Esophagus squamous epithelium (tissue), 5 donors: ENCODE measurements around the gene WSB2. TPM values are rescaled to one million over a fixed set of nuclear protein-coding genes. Genes with fewer than 3 reads are reported as not detected.

Experiments
- DNase-seq: peaks from one replicate; lab custom pipeline; 2025; lab: John Stamatoyannopoulos, UW
- H3K27ac ChIP-seq, 4 donors: fragments of 200-600 bp; sonication (generic); one replicate each; pipeline ENCODE4 v1.5.1; 2016 to 2019; ENCODE audit warnings: mild to moderate bottlenecking in 1 of 4
- H3K27me3 ChIP-seq, 4 donors: fragments of 200-600 bp; sonication (generic); 1 replicate in 3 of 4; 2 replicates in 1 of 4; pipeline versions ENCODE4 v1.5.1 to v1.6.0; 2017 to 2021; ENCODE audit warnings: antibody characterized with exemption in 1 of 4
- H3K36me3 ChIP-seq, 3 donors: fragments of 200-600 bp; sonication (generic); one replicate each; pipeline ENCODE4 v1.5.1; 2016 to 2019
- H3K4me1 ChIP-seq, 3 donors: fragments of 200-600 bp; sonication (generic); one replicate each; pipeline ENCODE4 v1.5.1; 2017 to 2019
- H3K4me3 ChIP-seq, 4 donors: fragments of 200-600 bp; sonication (generic); 1 replicate in 3 of 4; 2 replicates in 1 of 4; pipeline ENCODE4 v1.5.1; 2016 to 2019; ENCODE audit warnings: mild to moderate bottlenecking in 2 of 4, moderate library complexity in 1 of 4
- H3K9me3 ChIP-seq, 3 donors: fragments of 200-600 bp; sonication (generic); one replicate each; pipeline ENCODE4 v1.5.1; 2016 to 2019
- POLR2A ChIP-seq, 4 donors: fragments of 450-650 bp; IDR thresholded peaks; one replicate each; pipeline ENCODE4 v1.6.1; 2017; ENCODE audit warnings: antibody characterized with exemption in 4 of 4, mild to moderate bottlenecking in 4 of 4, moderate library complexity in 3 of 4
- WGBS, 2 donors: methylation state at CpG; one replicate each; pipeline ENCODE4 v1.1.5; 2018; 5-methylcytosine and 5-hydroxymethylcytosine counted together
- intact Hi-C: fragments of 100-400 bp; cut with DNase I; formaldehyde crosslinking; loops from one replicate; pipeline ENCODE4 v1.15.0; 2022
- total RNA-seq, 4 donors: library from RNA; depleted of rRNA; stranded (reverse); fragments of >200 nt; gene quantifications; one replicate each; pipeline ENCODE4 v1.1.0, GENCODE V29; 2016
- TF ChIP-seq, protein P1 (sequence below), 6 experiments: fragments of 450-650 bp in 4 of 6; fragments of 200-600 bp in 2 of 6; sonication (generic) in 2 of 6; IDR thresholded peaks; one replicate each; pipeline ENCODE4 v1.5.1; 2016 to 2019; ENCODE audit warnings: antibody characterized with exemption in 6 of 6, mild to moderate bottlenecking in 4 of 6, moderate library complexity in 4 of 6
- donor health status: DM: yes; HTN: yes; CAD: no.

WSB2 gene
- total RNA-seq, 4 donors from 2014 or later = 67.5 to 79.5 (median 74.1) TPM

DNA sequence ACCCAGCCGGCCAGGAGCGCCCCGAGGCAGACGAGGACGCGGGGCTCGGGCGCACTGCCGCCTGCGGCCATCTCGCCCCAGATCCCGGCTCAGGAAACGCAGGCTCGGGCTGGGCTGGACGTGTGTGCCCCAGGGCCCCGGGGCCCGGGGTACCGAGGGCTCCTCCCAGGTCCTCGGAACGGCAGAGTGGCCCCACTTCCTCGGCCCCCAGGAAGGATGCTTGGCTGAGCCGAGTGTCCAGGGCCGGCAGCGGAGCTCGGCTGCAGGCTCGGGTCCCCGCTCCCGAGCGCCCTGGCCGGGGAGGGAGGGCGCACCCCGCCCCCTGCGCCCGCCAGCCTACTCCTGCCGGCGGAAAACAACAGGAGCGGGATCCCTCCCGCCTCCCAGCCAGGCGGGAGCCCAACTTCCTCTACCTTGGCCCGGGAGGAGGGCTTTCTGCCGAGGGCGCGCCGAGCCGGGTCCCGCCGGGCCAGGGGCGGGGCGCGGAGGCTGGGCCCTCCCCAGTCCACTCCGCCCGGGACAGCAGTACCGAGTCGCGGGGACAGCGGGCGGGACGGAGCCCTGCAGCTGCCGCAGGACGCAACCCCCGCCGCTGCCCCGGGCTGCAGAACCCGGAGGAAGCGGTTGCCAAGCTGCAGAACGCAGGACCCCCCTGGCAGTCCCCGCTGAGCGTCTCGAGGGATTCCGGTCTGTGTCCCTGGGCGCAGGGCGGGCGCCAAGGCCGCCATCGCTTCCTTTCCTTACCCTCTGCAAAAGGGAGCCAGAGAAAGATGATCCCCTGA, 42.8 kb upstream of the WSB2 start, which contains the start of gene VSIG10:
VSIG10 (minus strand) TSS at position 411 of the 782 bp plus-strand sequence; CDS start at position 71, 340 bp downstream.
- DNase-seq = no peak
- intact Hi-C loops = no loop called here
- TF ChIP-seq POLR2A (IDR thresholded peaks at IDR 0.05) = peak in 2 of 4 donors; percentile 52 to 68
- TF ChIP-seq, protein P1, sequence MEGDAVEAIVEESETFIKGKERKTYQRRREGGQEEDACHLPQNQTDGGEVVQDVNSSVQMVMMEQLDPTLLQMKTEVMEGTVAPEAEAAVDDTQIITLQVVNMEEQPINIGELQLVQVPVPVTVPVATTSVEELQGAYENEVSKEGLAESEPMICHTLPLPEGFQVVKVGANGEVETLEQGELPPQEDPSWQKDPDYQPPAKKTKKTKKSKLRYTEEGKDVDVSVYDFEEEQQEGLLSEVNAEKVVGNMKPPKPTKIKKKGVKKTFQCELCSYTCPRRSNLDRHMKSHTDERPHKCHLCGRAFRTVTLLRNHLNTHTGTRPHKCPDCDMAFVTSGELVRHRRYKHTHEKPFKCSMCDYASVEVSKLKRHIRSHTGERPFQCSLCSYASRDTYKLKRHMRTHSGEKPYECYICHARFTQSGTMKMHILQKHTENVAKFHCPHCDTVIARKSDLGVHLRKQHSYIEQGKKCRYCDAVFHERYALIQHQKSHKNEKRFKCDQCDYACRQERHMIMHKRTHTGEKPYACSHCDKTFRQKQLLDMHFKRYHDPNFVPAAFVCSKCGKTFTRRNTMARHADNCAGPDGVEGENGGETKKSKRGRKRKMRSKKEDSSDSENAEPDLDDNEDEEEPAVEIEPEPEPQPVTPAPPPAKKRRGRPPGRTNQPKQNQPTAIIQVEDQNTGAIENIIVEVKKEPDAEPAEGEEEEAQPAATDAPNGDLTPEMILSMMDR (IDR thresholded peaks at IDR 0.05) = peak in 1 of 6 experiments; percentile 4
- H3K36me3 ChIP-seq = no peaks in the 10 kb centered on the region
- H3K9me3 ChIP-seq = no peaks in the 10 kb centered on the region
- H3K27me3 ChIP-seq = no peaks in the 10 kb centered on the region
- peak within 1 kb of the TSS; percentile 79 to 88 (median 86) for H3K27ac ChIP-seq
- H3K4me1 ChIP-seq = peaks cover 5 to 52% (median 14%) of the 10 kb centered on the region in 3 donors
- WGBS, 2 donors = 0% methylated on average over 10 of the region's 75 CpGs; no CpG with 5 or more reads in 1 of the 2 donors
- peak within 1 kb of the TSS; percentile 65 to 89 (median 79) for H3K4me3 ChIP-seq

DNA sequence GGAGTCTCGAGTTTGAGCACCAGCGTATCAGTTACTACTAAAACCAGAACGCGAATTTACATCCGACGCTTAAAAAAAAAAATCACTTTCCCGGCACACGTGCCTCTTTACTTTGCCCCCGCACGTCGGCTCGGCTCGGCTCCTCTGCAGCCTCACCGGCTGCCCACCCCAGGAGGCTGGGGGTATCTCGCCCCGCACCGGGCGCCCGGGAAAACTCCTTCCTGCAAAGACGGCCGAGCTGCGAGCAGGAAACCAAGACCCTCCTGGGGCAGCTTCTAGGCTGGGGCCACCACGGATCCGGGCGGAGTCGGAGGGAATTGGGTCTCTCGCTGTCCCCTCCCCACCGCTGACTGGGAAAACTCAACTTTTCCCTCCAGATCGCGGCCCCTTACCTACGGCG, 42.2 kb upstream of the WSB2 start:
- TF ChIP-seq, protein P1 (IDR thresholded peaks at IDR 0.05) = no peak
- no peak for TF ChIP-seq POLR2A (IDR thresholded peaks at IDR 0.05)
- no peaks in the 10 kb centered on the region for H3K9me3 ChIP-seq
- WGBS, 2 donors = 1% methylated on average over 14 to 27 of the region's 32 CpGs
- no peaks in the 10 kb centered on the region for H3K36me3 ChIP-seq
- no peak for DNase-seq
- H3K4me1 ChIP-seq = peaks cover 5 to 54% (median 14%) of the 10 kb centered on the region in 3 donors
- H3K4me3 ChIP-seq = peak overlapping the region; percentile 65 to 89 (median 79)
- intact Hi-C loops = no loop called here
- no peaks in the 10 kb centered on the region for H3K27me3 ChIP-seq
- H3K27ac ChIP-seq = peak overlapping the region; percentile 79 to 88 (median 86)

DNA sequence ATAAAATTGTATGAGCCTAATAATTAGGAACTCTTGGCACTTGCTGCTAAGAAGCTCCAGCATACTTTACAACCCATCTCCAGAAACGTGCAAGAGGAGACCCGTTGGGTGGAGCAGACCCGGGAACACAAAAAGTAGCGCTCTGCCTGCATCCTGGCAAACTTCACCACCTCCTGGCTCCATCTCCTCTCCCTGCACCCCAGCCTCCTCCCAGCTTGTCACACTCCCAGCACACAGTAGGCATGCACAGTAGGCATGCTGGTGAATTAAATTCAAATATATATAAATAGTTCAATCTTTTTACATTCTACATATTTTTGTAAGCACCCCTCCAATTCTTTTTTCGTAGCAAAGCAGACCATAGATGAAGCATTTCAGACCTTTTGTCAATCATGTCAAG, 41.6 kb upstream of the WSB2 start:
- 19 to 22% methylated on average over 5 of the region's 5 CpGs for WGBS, 2 donors
- Histone ChIP-seq H3K9me3 (no peaks in the 10 kb centered on the region), H3K27me3 (no peaks in the 10 kb centered on the region), H3K4me3 (peak overlapping the region; percentile 65 to 89 (median 79)), H3K36me3 (no peaks in the 10 kb centered on the region), H3K27ac (no peak overlapping the region), H3K4me1 (peaks cover 5 to 54% (median 14%) of the 10 kb centered on the region in 3 donors)
- TF ChIP-seq POLR2A (IDR thresholded peaks at IDR 0.05) = no peak
- TF ChIP-seq, protein P1 (IDR thresholded peaks at IDR 0.05) = no peak
- DNase-seq = no peak
- intact Hi-C loops = no loop called here

DNA sequence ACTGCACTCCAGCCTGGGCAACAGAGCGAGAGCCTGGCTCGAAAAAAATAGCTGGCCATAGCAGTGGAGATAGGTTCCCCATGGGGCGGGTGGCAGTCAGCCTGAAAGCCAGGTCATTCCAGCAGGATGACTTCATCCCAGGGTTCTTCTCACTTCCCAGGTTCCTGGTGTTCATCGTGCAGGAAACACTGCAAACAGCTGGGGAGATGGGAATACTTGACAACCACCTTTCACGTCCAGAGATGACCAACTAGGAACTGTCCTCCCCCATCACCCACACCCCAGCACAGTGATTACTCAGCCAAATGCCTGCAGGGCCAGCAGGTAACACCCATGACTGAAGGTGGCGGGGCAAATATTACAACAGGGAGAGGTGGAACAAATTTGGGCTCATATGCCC, 41.1 kb upstream of the WSB2 start:
- intact Hi-C loops = no loop called here
- no peaks in the 10 kb centered on the region for H3K36me3 ChIP-seq
- H3K9me3 ChIP-seq = no peaks in the 10 kb centered on the region
- no peaks in the 10 kb centered on the region for H3K27me3 ChIP-seq
- no peak overlapping the region for H3K27ac ChIP-seq
- peaks cover 5 to 49% (median 14%) of the 10 kb centered on the region in 3 donors for H3K4me1 ChIP-seq
- 63 to 80% methylated on average over 6 of the region's 6 CpGs for WGBS, 2 donors
- no peak overlapping the region for H3K4me3 ChIP-seq
- DNase-seq = no peak
- TF ChIP-seq, protein P1 (IDR thresholded peaks at IDR 0.05) = no peak
- no peak for TF ChIP-seq POLR2A (IDR thresholded peaks at IDR 0.05)

DNA sequence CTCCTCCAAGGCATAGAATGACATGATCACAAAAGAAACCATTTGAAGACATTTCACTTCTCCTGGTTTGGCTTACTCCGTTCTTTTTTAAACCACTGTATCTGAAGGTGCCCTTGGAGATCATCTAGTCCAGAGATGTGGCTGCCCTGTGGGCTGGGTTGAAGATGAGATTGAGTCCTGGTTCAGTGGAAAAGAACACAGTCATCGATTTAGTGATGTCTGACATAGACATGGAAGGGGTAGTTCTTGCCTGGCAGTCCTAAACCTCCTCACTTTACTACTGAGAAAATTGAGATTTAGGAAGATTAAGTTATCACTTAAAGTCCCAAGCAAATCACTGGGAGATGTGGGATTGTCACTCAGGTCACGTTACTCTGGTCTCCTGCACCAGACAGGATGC, 40.1 kb upstream of the WSB2 start:
- H3K4me3 ChIP-seq = no peak overlapping the region
- peaks cover 5 to 45% (median 14%) of the 10 kb centered on the region in 3 donors for H3K4me1 ChIP-seq
- H3K36me3 ChIP-seq = no peaks in the 10 kb centered on the region
- no peak for TF ChIP-seq POLR2A (IDR thresholded peaks at IDR 0.05)
- TF ChIP-seq, protein P1 (IDR thresholded peaks at IDR 0.05) = no peak
- H3K27me3 ChIP-seq = no peaks in the 10 kb centered on the region
- intact Hi-C loops = no loop called here
- H3K9me3 ChIP-seq = no peaks in the 10 kb centered on the region
- WGBS, 2 donors = 70 to 76% methylated on average over 3 of the region's 3 CpGs
- no peak overlapping the region for H3K27ac ChIP-seq
- DNase-seq = no peak
